DND-41 (cell line): ENCODE results near the gene GJD4.

Experiments used
- ATAC-seq: fragments of 200-7000 bp; cut with Tn5 transposase; 3 replicates; pipeline ENCODE4 v1.9.1; 2021; ENCODE audit warnings: low read depth; ENCODE audit not compliant: insufficient read depth
- DNase-seq: peaks from one replicate; pipeline ENCODE4 v3.0.0-alpha.2; 2020
- H2AFZ ChIP-seq: 2 replicates; pipeline ENCODE4 v1.6.0; 2012; ENCODE audit warnings: low read depth, low read length
- H3K27ac ChIP-seq: 2 replicates; pipeline ENCODE4 v1.5.1; 2012; ENCODE audit warnings: low read length, inconsistent platforms
- H3K27me3 ChIP-seq: fragments of 200-600 bp; sonication (generic); 2 replicates; pipeline ENCODE4 v1.6.0; 2012; ENCODE audit warnings: low read length, mild to moderate bottlenecking, inconsistent platforms; ENCODE audit not compliant: insufficient read depth, poor library complexity
- H3K36me3 ChIP-seq: 2 replicates; pipeline ENCODE4 v1.5.1; 2012; ENCODE audit warnings: low read length, inconsistent platforms; ENCODE audit not compliant: insufficient read depth
- H3K4me1 ChIP-seq: 2 replicates; pipeline ENCODE4 v1.5.1; 2012; ENCODE audit warnings: mild to moderate bottlenecking, low read length; ENCODE audit not compliant: insufficient read depth
- H3K4me2 ChIP-seq: 2 replicates; pipeline ENCODE4 v1.6.0; 2012; ENCODE audit warnings: mild to moderate bottlenecking, moderate library complexity, low read length, inconsistent platforms; ENCODE audit not compliant: insufficient read depth
- H3K4me3 ChIP-seq, 2 experiments: fragments of 200-600 bp in 1 of 2; shearing (Covaris generic) in 1 of 2; 2 replicates each; pipeline ENCODE4 v1.5.1; 2012 to 2016; ENCODE audit warnings: inconsistent platforms in 2 of 2, low read length in 2 of 2, mild to moderate bottlenecking in 2 of 2, low read depth in 1 of 2, moderate library complexity in 1 of 2
- H3K79me2 ChIP-seq: 2 replicates; pipeline ENCODE4 v1.6.0; 2012; ENCODE audit warnings: low read length, inconsistent platforms; ENCODE audit not compliant: insufficient read depth
- H3K9ac ChIP-seq: 2 replicates; pipeline ENCODE4 v1.6.0; 2012; ENCODE audit warnings: low read depth, mild to moderate bottlenecking, inconsistent platforms, low read length, moderate library complexity
- H3K9me3 ChIP-seq: 2 replicates; pipeline ENCODE4 v1.5.1; 2012; ENCODE audit warnings: low read length, moderate library complexity, mild to moderate bottlenecking, inconsistent platforms; ENCODE audit not compliant: insufficient read depth, severe bottlenecking
- H4K20me1 ChIP-seq: 2 replicates; pipeline ENCODE4 v1.6.0; 2012; ENCODE audit warnings: low read length; ENCODE audit not compliant: insufficient read depth
- CTCF ChIP-seq: IDR thresholded peaks from 2 replicates; pipeline ENCODE4 v1.5.1; 2012; ENCODE audit warnings: borderline replicate concordance, low read length, moderate library complexity, mild to moderate bottlenecking; ENCODE audit not compliant: poor library complexity, severe bottlenecking; ENCODE audit errors: extremely low read depth
- EZH2 ChIP-seq: IDR thresholded peaks from 3 replicates; pipeline ENCODE4 v1.6.1; 2012; ENCODE audit warnings: borderline replicate concordance, low read depth, mild to moderate bottlenecking, moderate library complexity, low read length, inconsistent platforms; ENCODE audit not compliant: severe bottlenecking

Gene GJD4

GRCh38 chr10:35639021-35639727 is 34.0 kb downstream of the GJD4 start:
- Histone ChIP-seq H3K4me2 (no peak overlapping the region), H3K4me3 (no peak overlapping the region), H3K27ac (no peak overlapping the region), H3K9ac (no peak overlapping the region), H3K27me3 (no peaks in the 10 kb centered on the region), H4K20me1 (no peaks in the 10 kb centered on the region), H3K36me3 (no peaks in the 10 kb centered on the region), H3K9me3 (peaks cover 10% of the 10 kb centered on the region), H3K4me1 (no peaks in the 10 kb centered on the region), H3K79me2 (no peaks in the 10 kb centered on the region), H2AFZ (no peak overlapping the region)
- no peak for TF ChIP-seq EZH2
- no peak for TF ChIP-seq CTCF
- no peak for DNase-seq
- ATAC-seq: no peak

- no peak for ATAC-seq
- Histone ChIP-seq H3K4me1 (no peaks in the 10 kb centered on the region), H3K9me3 (peaks cover 10% of the 10 kb centered on the region), H2AFZ (no peak overlapping the region), H4K20me1 (no peaks in the 10 kb centered on the region), H3K9ac (no peak overlapping the region), H3K4me3 (no peak overlapping the region), H3K4me2 (no peak overlapping the region), H3K36me3 (no peaks in the 10 kb centered on the region), H3K79me2 (no peaks in the 10 kb centered on the region), H3K27me3 (no peaks in the 10 kb centered on the region), H3K27ac (no peak overlapping the region)
- no peak for TF ChIP-seq EZH2
- TF ChIP-seq CTCF: no peak
- no peak for DNase-seq
Measured at GRCh38 chr10:35639728-35640401, 34.7 kb downstream of the GJD4 start.

GRCh38 chr10:35640474-35640873 is 35.3 kb downstream of the GJD4 start:
- no peaks in the 10 kb centered on the region for H3K27me3 ChIP-seq
- no peak overlapping the region for H3K27ac ChIP-seq
- H3K4me3 ChIP-seq: no peak overlapping the region
- no peaks in the 10 kb centered on the region for H3K79me2 ChIP-seq
- no peak overlapping the region for H2AFZ ChIP-seq
- H3K4me2 ChIP-seq: no peak overlapping the region
- no peaks in the 10 kb centered on the region for H3K36me3 ChIP-seq
- DNase-seq: no peak
- H3K4me1 ChIP-seq: no peaks in the 10 kb centered on the region
- peaks cover 10% of the 10 kb centered on the region for H3K9me3 ChIP-seq
- H4K20me1 ChIP-seq: no peaks in the 10 kb centered on the region
- no peak for TF ChIP-seq CTCF
- TF ChIP-seq EZH2: no peak
- no peak for ATAC-seq
- no peak overlapping the region for H3K9ac ChIP-seq
